ENCODE measurements around the gene TLN1.
A peak's percentile ranks its signal among the peaks of the same experiment; 100 is the strongest.

TLN1 gene

GRCh38 chr9:35706951-35707350 lies 25.0 kb downstream of the TLN1 start:
- DNase-seq (ENCODE audit: low read depth, low spot score) = no peak

- DNase-seq (ENCODE audit: low read depth, low spot score) = no peak
Measured at GRCh38 chr9:35705836-35706430, 26.1 kb downstream of the TLN1 start.

- peak; percentile 49 for DNase-seq (ENCODE audit: low read depth, low spot score)
Measured at GRCh38 chr9:35705372-35705771, 26.6 kb downstream of the TLN1 start.

GRCh38 chr9:35703906-35704672 lies 27.9 kb downstream of the TLN1 start:
- DNase-seq (ENCODE audit: low read depth, low spot score) = no peak

- no peak for DNase-seq (ENCODE audit: low read depth, low spot score)
Measured at GRCh38 chr9:35702696-35703095, 29.3 kb downstream of the TLN1 start.

- no peak for DNase-seq (ENCODE audit: low read depth, low spot score)
Measured at GRCh38 chr9:35700942-35701341, 31.1 kb downstream of the TLN1 start.

GRCh38 chr9:35700031-35700430 lies 32.0 kb downstream of the TLN1 start:
- no peak for DNase-seq (ENCODE audit: low read depth, low spot score)

GRCh38 chr9:35698231-35698630 lies 33.8 kb downstream of the TLN1 start:
- no peak for DNase-seq (ENCODE audit: low read depth, low spot score)

- DNase-seq (ENCODE audit: low read depth, low spot score) = no peak
Measured at GRCh38 chr9:35697486-35697885, 34.5 kb downstream of the TLN1 start.

GRCh38 chr9:35696520-35697215 lies 35.3 kb downstream of the TLN1 start:
- peak; percentile 86 for DNase-seq (ENCODE audit: low read depth, low spot score)

GRCh38 chr9:35695943-35696401 lies 36.0 kb downstream of the TLN1 start:
- DNase-seq (ENCODE audit: low read depth, low spot score) = no peak

GRCh38 chr9:35691757-35692301 lies 40.2 kb downstream of the TLN1 start:
- peak; percentile 30 for DNase-seq (ENCODE audit: low read depth, low spot score)

GRCh38 chr9:35691334-35691650 lies 40.7 kb downstream of the TLN1 start:
- DNase-seq (ENCODE audit: low read depth, low spot score) = peak; percentile 56

GRCh38 chr9:35690614-35691333 lies 41.2 kb downstream of the TLN1 start:
- peak; percentile 64 for DNase-seq (ENCODE audit: low read depth, low spot score)

GRCh38 chr9:35690294-35690613 lies 41.7 kb downstream of the TLN1 start:
- DNase-seq (ENCODE audit: low read depth, low spot score) = no peak

GRCh38 chr9:35689542-35690293 lies 42.3 kb downstream of the TLN1 start, which contains the start of gene TPM2:
TSS of gene TPM2 (minus strand) at chr9:35689925. CDS start at chr9:35689817, 108 bp downstream.
- DNase-seq (ENCODE audit: low read depth, low spot score) = peak; percentile 86

- peak; percentile 11 for DNase-seq (ENCODE audit: low read depth, low spot score)
Measured at GRCh38 chr9:35688558-35689541, 43.1 kb downstream of the TLN1 start.

- DNase-seq (ENCODE audit: low read depth, low spot score) = no peak
Measured at GRCh38 chr9:35687972-35688557, 43.9 kb downstream of the TLN1 start.

- no peak for DNase-seq (ENCODE audit: low read depth, low spot score)
Measured at GRCh38 chr9:35687306-35687705, 44.7 kb downstream of the TLN1 start.

All from ELF-1 (cell line).